Spinal cord (tissue), 10 donors: ENCODE results near the gene SLC35D2. TPM values are rescaled to one million over a fixed set of nuclear protein-coding genes. Genes with fewer than 3 reads are reported as not detected.
A peak's percentile ranks its signal among the peaks of the same experiment; 100 is the strongest.

Experiments used
- DNase-seq, 6 donors: peaks; one replicate each; pipeline versions ENCODE4 v3.0.0 to v3.0.0-alpha.2; 2013 to 2015; ENCODE audit warnings: low spot score in 6 of 6, low read depth in 4 of 6
- H3K27ac ChIP-seq: one replicate; pipeline ENCODE4 v1.5.1; 2013; ENCODE audit warnings: low read depth, low read length, control low read depth
- H3K27me3 ChIP-seq: one replicate; pipeline ENCODE4 v1.6.1; 2013; ENCODE audit warnings: low read length; ENCODE audit not compliant: control insufficient read depth, insufficient read depth
- H3K36me3 ChIP-seq: one replicate; pipeline ENCODE4 v1.6.1; 2013; ENCODE audit warnings: low read length; ENCODE audit not compliant: control insufficient read depth, insufficient read depth
- H3K4me1 ChIP-seq: one replicate; pipeline ENCODE4 v1.6.1; 2013; ENCODE audit warnings: low read length; ENCODE audit not compliant: control insufficient read depth, insufficient read depth
- H3K4me3 ChIP-seq: one replicate; pipeline ENCODE4 v1.5.1; 2013; ENCODE audit warnings: low read depth, low read length, control low read depth
- H3K9me3 ChIP-seq: one replicate; pipeline ENCODE4 v1.6.1; 2013; ENCODE audit warnings: low read length; ENCODE audit not compliant: control insufficient read depth, insufficient read depth
- WGBS: methylation state at CpG from one replicate; pipeline ENCODE4 v1.1.5; 2013; ENCODE audit warnings: missing lambda C conversion rate; ENCODE audit not compliant: insufficient coverage; 5-methylcytosine and 5-hydroxymethylcytosine counted together
- polyA plus RNA-seq, 2 donors: library from polyadenylated mRNA; unstranded; fragments of 120-200 nt; gene quantifications; one replicate each; pipeline ENCODE4 v1.2.1, GENCODE V29; 2013; ENCODE audit not compliant: insufficient read length in 2 of 2
- total RNA-seq, 2 donors: library from RNA; depleted of rRNA in 1 of 2; stranded (reverse); fragments of 120-200 nt in 1 of 2; fragments of >200 nt in 1 of 2; gene quantifications; one replicate each; pipeline versions ENCODE4 v1.2.3 to v1.2.4, GENCODE V29; 2013 to 2014
- donor health status: healthy.

SLC35D2 gene
- total and polyA plus RNA-seq, 4 donors: 8.4 to 17.8 (median 10.9) TPM

DNA sequence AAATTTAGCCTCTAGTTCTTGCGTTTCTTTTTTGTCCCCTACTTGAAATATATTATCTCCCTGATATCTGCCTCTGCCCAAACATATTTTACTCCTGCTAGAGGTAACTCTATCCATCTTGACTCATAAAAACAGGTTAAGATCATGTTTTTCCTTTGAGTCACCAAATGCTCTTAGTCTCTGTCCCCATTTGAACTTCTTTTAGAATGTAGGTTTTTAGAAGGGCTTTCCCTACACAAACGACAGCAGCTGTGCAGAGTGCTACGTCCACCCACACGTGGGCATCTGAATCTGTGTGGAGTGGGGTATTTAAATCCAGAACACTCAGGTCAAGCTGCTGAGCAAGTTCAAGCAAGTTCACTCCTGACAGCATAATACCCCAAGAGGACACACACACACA is 83.7 kb downstream of the SLC35D2 start:
- Histone ChIP-seq H3K4me1 (no peaks in the 10 kb centered on the region), H3K27me3 (no peaks in the 10 kb centered on the region), H3K4me3 (no peak overlapping the region), H3K36me3 (no peaks in the 10 kb centered on the region), H3K27ac (no peak overlapping the region), H3K9me3 (no peaks in the 10 kb centered on the region)
- DNase-seq: no peak
- 80% methylated on average over 1 of the region's 4 CpGs for WGBS

DNA sequence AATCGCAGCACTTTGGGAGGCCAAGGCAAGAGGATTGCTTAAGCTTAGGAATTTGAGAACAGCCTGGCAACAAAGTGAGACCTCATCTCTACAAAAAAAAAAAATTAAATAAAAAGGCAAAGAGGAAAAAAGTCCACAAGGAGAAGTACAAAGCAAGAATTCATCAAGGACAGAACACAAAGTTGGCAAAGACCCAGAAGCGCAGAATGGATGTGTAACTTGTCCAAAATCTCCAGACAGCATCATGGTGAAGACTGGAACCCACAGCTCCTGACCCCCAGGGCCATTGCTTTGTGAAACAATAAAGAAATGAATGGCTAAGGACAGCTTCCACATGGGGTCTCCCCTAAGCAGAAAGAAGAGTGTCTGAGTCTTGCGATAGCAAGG is 89.4 kb downstream of the SLC35D2 start:
- DNase-seq: peak in 2 of 6 donors; percentile 4 to 13
- H3K4me1 ChIP-seq: peaks cover 5% of the 10 kb centered on the region
- 88% methylated on average over 2 of the region's 3 CpGs for WGBS
- H3K27ac ChIP-seq: peak overlapping the region; percentile 33
- no peaks in the 10 kb centered on the region for H3K9me3 ChIP-seq
- no peak overlapping the region for H3K4me3 ChIP-seq
- H3K36me3 ChIP-seq: no peaks in the 10 kb centered on the region
- no peaks in the 10 kb centered on the region for H3K27me3 ChIP-seq

DNA sequence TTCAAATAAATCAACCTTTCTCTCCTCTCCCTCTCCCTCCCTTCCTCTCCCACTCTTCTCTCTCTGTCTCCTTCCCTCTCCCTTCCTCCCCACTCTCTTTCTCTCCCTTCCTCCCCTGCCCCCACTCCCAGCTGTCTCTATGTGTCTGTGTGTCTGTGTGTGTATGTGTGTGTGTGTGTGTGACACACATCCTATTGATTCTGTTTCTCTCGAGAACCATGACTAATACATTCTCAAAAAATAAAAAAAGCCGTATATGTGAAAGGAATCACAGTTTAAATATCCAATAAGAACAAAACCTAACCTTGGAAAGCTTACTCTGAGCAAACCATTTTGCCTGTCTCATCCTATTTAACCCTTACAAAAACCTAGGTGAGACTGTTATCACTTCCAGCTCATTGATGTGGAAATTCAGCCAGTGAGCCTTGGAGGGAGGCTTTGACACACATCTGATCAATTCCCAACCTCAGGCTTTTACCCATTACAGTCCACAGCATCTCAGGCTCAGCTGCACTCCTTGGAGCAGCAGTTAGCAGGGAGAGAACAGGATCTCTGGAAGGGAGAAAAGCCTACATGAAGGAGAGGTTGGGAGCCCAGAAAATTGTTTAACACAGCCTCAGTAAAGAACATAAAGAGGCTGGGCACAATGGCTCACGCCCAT is 89.9 kb downstream of the SLC35D2 start:
- DNase-seq: peak in 2 of 6 donors; percentile 6 to 15
- Histone ChIP-seq H3K4me1 (peaks cover 5% of the 10 kb centered on the region), H3K27ac (peak overlapping the region; percentile 33), H3K9me3 (no peaks in the 10 kb centered on the region), H3K4me3 (no peak overlapping the region), H3K36me3 (no peaks in the 10 kb centered on the region), H3K27me3 (no peaks in the 10 kb centered on the region)
- WGBS: no CpG with 5 or more reads among the region's 3 CpGs

DNA sequence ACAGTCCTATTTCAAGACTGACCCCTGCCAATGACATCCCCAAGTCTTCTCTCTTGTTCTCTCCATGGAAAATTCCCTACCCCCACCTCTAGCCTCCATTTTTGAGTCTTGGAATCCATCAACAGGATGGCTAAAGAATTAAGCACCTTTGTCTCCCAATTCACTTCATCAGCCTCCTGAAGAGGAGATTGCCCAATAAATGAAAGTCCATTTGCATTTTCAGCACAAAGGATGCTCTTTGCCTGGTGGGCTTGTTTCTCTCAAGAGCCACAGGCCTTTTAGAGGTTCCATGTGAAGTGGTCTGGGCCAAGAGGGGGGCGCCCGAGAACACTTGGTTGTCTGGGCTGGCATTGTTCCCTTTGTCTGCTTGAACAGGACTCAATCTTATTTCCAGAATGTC is 94.1 kb downstream of the SLC35D2 start:
- Histone ChIP-seq H3K4me3 (no peak overlapping the region), H3K9me3 (no peaks in the 10 kb centered on the region), H3K4me1 (peaks cover 5% of the 10 kb centered on the region), H3K27me3 (no peaks in the 10 kb centered on the region), H3K36me3 (no peaks in the 10 kb centered on the region), H3K27ac (no peak overlapping the region)
- WGBS: no CpG with 5 or more reads among the region's 2 CpGs
- DNase-seq: peak in 2 of 6 donors; percentile 27 to 33

DNA sequence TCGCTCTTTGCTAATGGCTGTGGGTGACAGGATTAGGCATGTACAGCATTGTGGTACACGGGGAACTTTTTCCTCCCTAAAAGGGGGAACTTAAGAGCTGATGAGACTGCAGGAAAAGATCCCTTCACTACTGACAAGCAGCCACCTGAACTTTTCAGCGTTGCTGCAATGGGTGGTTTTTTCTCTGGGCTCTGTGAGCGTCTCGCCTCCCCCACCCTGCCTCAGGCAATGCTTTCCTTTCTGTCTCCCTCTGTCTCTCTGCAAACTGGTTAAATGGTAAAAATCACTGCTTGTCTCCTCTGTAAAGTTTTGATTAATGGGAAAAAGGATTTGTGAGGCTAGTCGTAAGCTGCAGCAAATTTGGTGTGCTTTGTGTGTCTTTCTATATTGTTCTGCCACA is 101.9 kb downstream of the SLC35D2 start:
- WGBS: 87% methylated on average over 3 of the region's 6 CpGs
- no peaks in the 10 kb centered on the region for H3K9me3 ChIP-seq
- no peak overlapping the region for H3K27ac ChIP-seq

DNA sequence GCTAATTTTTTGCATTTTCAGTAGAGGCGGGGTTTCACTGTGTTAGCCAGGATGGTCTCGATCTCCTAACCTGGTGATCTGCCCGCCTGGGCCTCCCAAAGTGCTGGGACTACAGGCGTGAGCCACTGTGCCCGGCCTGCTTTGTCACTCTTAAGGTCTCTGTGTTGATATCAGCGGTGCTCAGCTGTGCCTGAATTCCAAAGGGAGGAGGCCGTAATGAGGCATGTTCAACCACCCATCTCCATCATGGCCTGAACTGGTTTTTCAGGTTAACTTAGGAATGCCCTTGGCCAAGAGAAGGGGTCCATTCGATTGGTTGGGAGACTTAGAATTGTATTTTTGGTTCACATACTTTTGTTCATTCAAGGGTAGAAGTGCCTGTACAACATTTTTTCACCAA is 103.6 kb downstream of the SLC35D2 start:
- Histone ChIP-seq H3K4me3 (no peak overlapping the region), H3K36me3 (no peaks in the 10 kb centered on the region), H3K27me3 (no peaks in the 10 kb centered on the region), H3K27ac (no peak overlapping the region), H3K9me3 (no peaks in the 10 kb centered on the region), H3K4me1 (no peaks in the 10 kb centered on the region)
- 95% methylated on average over 6 of the region's 8 CpGs for WGBS
- no peak for DNase-seq

More for the DNA sequence above, 101.9 kb downstream of the SLC35D2 start:
- DNase-seq: no peak
- Histone ChIP-seq H3K27me3 (no peaks in the 10 kb centered on the region), H3K36me3 (no peaks in the 10 kb centered on the region), H3K4me1 (no peaks in the 10 kb centered on the region), H3K4me3 (no peak overlapping the region)

DNA sequence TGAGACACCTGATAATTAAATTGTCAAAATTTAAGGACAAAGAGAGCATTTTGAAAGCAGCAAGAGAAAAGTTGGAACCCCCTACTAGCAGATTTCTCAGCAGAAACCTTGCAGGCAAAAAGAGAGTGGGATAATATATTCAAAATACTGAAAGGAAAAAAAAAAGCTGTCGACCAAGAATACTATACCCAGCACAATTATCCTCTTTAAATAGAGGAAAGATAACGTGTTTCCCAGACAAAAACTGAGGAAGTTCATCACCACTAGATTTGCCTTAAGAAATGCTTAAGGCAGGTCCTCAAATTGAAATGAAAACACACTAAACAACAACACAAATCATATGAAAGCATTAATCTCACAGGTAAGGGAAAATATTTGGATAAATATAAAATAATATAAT is 108.6 kb downstream of the SLC35D2 start:
- no CpG with 5 or more reads among the region's 2 CpGs for WGBS
- no peak overlapping the region for H3K4me3 ChIP-seq
- no peak overlapping the region for H3K27ac ChIP-seq
- H3K4me1 ChIP-seq: no peaks in the 10 kb centered on the region
- DNase-seq: no peak
- H3K9me3 ChIP-seq: peaks cover 2% of the 10 kb centered on the region
- no peaks in the 10 kb centered on the region for H3K27me3 ChIP-seq
- no peaks in the 10 kb centered on the region for H3K36me3 ChIP-seq

Other genes with a start within 250 kb of the SLC35D2 start
- gene HSD17B3, start 81.5 kb downstream of the SLC35D2 start, total RNA-seq: under 1 TPM; 0.20 to 0.44 TPM
- gene HSD17B3, start 81.5 kb downstream of the SLC35D2 start, polyA plus RNA-seq: under 1 TPM; 0.54 to 0.84 TPM
- gene ZNF367, start 34.7 kb upstream of the SLC35D2 start, total RNA-seq: 10 to 100 TPM in 1 of 2 donors, 1 to 10 TPM in 1; 6.7 to 10.1 TPM
- gene ZNF367, start 34.7 kb upstream of the SLC35D2 start, polyA plus RNA-seq: 1 to 10 TPM; 7.1 TPM
- 10 to 100 TPM; 16.8 to 20.0 TPM for gene HABP4, start 66.5 kb upstream of the SLC35D2 start, total RNA-seq
- gene HABP4, start 66.5 kb upstream of the SLC35D2 start, polyA plus RNA-seq: 10 to 100 TPM; 35.8 to 38.9 TPM
- 10 to 100 TPM; 19.9 to 46.5 TPM for gene CDC14B, start 236.1 kb upstream of the SLC35D2 start, total RNA-seq
- 10 to 100 TPM; 19.5 to 20.2 TPM for gene CDC14B, start 236.1 kb upstream of the SLC35D2 start, polyA plus RNA-seq